ENCODE data around the gene SEC24D. TPM values are rescaled to one million over a fixed set of nuclear protein-coding genes. Genes with fewer than 3 reads are reported as not detected.

SEC24D gene
- total RNA-seq, 4 donors from 2014 or later, result 47.4 to 54.9 (median 52.8) TPM

GRCh38 chr4:118754890-118755289 lies 81.0 kb downstream of the SEC24D start:
- DNase-seq (ENCODE audit: low spot score), result no peak
- TF ChIP-seq, protein P1, sequence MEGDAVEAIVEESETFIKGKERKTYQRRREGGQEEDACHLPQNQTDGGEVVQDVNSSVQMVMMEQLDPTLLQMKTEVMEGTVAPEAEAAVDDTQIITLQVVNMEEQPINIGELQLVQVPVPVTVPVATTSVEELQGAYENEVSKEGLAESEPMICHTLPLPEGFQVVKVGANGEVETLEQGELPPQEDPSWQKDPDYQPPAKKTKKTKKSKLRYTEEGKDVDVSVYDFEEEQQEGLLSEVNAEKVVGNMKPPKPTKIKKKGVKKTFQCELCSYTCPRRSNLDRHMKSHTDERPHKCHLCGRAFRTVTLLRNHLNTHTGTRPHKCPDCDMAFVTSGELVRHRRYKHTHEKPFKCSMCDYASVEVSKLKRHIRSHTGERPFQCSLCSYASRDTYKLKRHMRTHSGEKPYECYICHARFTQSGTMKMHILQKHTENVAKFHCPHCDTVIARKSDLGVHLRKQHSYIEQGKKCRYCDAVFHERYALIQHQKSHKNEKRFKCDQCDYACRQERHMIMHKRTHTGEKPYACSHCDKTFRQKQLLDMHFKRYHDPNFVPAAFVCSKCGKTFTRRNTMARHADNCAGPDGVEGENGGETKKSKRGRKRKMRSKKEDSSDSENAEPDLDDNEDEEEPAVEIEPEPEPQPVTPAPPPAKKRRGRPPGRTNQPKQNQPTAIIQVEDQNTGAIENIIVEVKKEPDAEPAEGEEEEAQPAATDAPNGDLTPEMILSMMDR (IDR thresholded peaks at IDR 0.05), result no peak
- ATAC-seq (ENCODE audit: low FRiP score), result peak; percentile 61

- ATAC-seq (ENCODE audit: low FRiP score) (no peak), DNase-seq (ENCODE audit: low spot score) (no peak)
- TF ChIP-seq, protein P1 (IDR thresholded peaks at IDR 0.05), result no peak
These were observed 82.2 kb downstream of the SEC24D start for GRCh38 chr4:118753685-118754084.

GRCh38 chr4:118753096-118753495 lies 82.8 kb downstream of the SEC24D start:
- TF ChIP-seq, protein P1 (IDR thresholded peaks at IDR 0.05), result no peak
- ATAC-seq (ENCODE audit: low FRiP score) (no peak), DNase-seq (ENCODE audit: low spot score) (no peak)

GRCh38 chr4:118752551-118752950 lies 83.4 kb downstream of the SEC24D start:
- TF ChIP-seq, protein P1 (IDR thresholded peaks at IDR 0.05), result no peak
- DNase-seq (ENCODE audit: low spot score), result no peak
- ATAC-seq (ENCODE audit: low FRiP score), result no peak

DNA sequence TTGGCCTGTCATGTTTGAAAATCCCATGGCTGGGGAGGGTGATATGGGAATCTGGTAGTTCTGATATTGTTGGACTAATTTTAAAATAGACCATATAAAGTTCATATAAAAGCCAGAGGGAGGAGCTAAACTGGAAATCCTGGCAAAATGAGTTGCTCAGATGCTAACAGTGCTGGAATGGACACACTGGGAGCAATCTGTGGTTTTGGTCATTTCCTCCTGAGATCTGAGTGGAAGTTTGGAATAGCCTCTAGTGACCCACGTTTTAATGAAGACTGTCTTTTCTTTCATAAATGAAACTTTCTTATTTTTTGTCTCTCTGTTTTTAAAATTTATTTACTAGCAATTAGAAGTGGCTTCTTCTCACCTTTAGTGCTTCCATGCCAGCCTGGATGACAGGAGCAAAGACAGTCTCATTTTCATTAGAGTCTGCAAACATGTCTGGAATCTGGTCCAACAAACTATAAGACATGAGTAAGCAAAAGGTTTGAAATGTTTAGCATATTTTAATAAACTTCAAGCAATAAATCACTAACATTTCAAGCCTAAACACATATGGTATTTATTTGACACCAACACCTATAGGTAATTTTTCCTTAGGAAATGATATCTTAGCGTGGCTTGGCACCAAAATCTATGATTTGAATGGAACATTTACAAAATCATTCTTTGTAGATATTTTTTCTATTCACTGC lies 84.2 kb downstream of the SEC24D start:
- no peak for DNase-seq (ENCODE audit: low spot score)
- TF ChIP-seq, protein P1 (IDR thresholded peaks at IDR 0.05), result no peak
- no peak for ATAC-seq (ENCODE audit: low FRiP score)

DNA sequence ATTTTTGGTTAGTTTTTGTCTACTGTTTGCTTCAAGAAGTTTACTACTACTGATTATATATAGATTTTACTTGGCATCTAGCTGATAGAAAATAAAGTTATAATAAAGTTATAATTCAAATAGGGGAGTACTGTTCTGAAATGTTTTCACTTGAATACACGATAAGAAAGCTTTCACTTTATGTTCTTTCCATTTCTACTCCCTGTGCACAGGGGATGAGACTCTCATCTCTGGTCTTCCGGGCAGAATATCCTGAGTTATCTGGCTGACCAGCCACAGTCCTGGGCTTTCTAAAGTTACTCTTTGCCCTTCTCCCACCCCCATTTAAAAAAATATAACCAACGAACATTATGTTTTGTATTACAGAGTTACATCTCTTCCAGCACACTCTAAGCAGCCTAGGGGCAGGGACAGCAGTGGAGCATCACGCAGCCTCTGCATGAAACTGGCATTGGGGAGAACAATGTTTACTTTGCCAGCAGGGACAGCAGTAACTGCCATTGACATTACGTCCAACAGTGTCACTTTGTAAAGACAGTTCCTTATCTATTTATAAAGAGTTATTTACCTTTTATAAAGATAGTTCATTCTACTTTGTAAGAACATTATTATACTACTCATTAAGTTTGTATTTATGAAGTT lies 86.5 kb downstream of the SEC24D start:
- DNase-seq (ENCODE audit: low spot score) (no peak), ATAC-seq (ENCODE audit: low FRiP score) (no peak)
- TF ChIP-seq, protein P1 (IDR thresholded peaks at IDR 0.05), result no peak
